Uterus (tissue), 4 donors: ENCODE results near the gene RELA. TPM values are rescaled to one million over a fixed set of nuclear protein-coding genes. Genes with fewer than 3 reads are reported as not detected.

Experiments used
- DNase-seq, 2 donors: peaks; one replicate each; pipeline ENCODE4 v3.0.0-alpha.2; 2019 to 2020
- H3K27ac ChIP-seq, 2 donors: fragments of 200-600 bp; sonication (generic); 1 replicate in 1 of 2; 2 replicates in 1 of 2; pipeline ENCODE4 v1.5.1; 2016 to 2018
- H3K27me3 ChIP-seq, 2 donors: fragments of 200-600 bp; sonication (generic); one replicate each; pipeline ENCODE4 v1.5.1; 2018 to 2019; ENCODE audit warnings: control low read depth in 1 of 2
- H3K36me3 ChIP-seq, 2 donors: fragments of 200-600 bp; sonication (generic); one replicate each; pipeline ENCODE4 v1.5.1; 2019; ENCODE audit warnings: control low read depth in 1 of 2
- H3K4me1 ChIP-seq, 2 donors: fragments of 200-600 bp; sonication (generic); one replicate each; pipeline ENCODE4 v1.5.1; 2018 to 2019; ENCODE audit warnings: control low read depth in 1 of 2
- H3K4me3 ChIP-seq, 2 donors: fragments of 200-600 bp; sonication (generic); 1 replicate in 1 of 2; 2 replicates in 1 of 2; pipeline ENCODE4 v1.5.1; 2018 to 2019; ENCODE audit warnings: mild to moderate bottlenecking in 1 of 2
- H3K9me3 ChIP-seq, 2 donors: fragments of 200-600 bp; sonication (generic); one replicate each; pipeline ENCODE4 v1.5.1; 2019; ENCODE audit warnings: control low read depth in 1 of 2
- CTCF ChIP-seq, 4 experiments: fragments of 200-600 bp in 2 of 4; fragments of 450-650 bp in 2 of 4; sonication (generic) in 2 of 4; IDR thresholded peaks; one replicate each; pipeline ENCODE4 v1.5.1; 2016 to 2019; ENCODE audit warnings: antibody characterized with exemption in 4 of 4, mild to moderate bottlenecking in 2 of 4, moderate library complexity in 1 of 4
- POLR2A ChIP-seq, 2 donors: fragments of 450-650 bp; IDR thresholded peaks; one replicate each; pipeline ENCODE4 v1.6.1; 2016; ENCODE audit warnings: antibody characterized with exemption in 2 of 2, mild to moderate bottlenecking in 1 of 2, moderate library complexity in 1 of 2
- intact Hi-C: fragments of 100-400 bp; cut with DNase I; formaldehyde crosslinking; loops from one replicate; pipeline ENCODE4 v1.15.1; 2023; ENCODE audit warnings: low total_unique reads
- total RNA-seq, 4 donors: library from RNA; depleted of rRNA in 3 of 4; stranded (reverse); fragments of >200 nt in 3 of 4; gene quantifications; one replicate each; pipeline versions ENCODE4 v1.1.0 to v1.2.4, GENCODE V29; 2014 to 2023
- donor health status: DM: yes; HTN: yes; CAD: no.

The RELA gene
- 10 to 100 TPM in 3 of 4 donors, 1 to 10 TPM in 1; 6.7 to 97.1 (median 36.5) TPM for total RNA-seq

- intact Hi-C loops, result no loop called here
- no peaks in the 10 kb centered on the region for H3K27me3 ChIP-seq
- no peaks in the 10 kb centered on the region for H3K9me3 ChIP-seq
- peak; percentile 97 for DNase-seq
- H3K4me1 ChIP-seq, result peaks cover 7 to 11% of the 10 kb centered on the region in 2 donors
- peak within 1 kb of the TSS; percentile 98 to 100 for H3K27ac ChIP-seq
- no peaks in the 10 kb centered on the region for H3K36me3 ChIP-seq
- TF ChIP-seq CTCF (IDR thresholded peaks at IDR 0.05), result peak in 3 of 4 experiments; percentile 9 to 58 (median 51)
- peak; percentile 84 to 88 for TF ChIP-seq POLR2A (IDR thresholded peaks at IDR 0.05)
- peak within 1 kb of the TSS; percentile 87 to 88 for H3K4me3 ChIP-seq
Observed at GRCh38 chr11:65662799-65663638, at the start of gene RELA. RELA (minus strand) TSS chr11:65662916; CDS start chr11:65662832, 84 bp downstream.

- peak within 1 kb of the TSS; percentile 57 to 74 for H3K4me3 ChIP-seq
- peaks cover 0 to 8% of the 10 kb centered on the region in 2 donors for H3K4me1 ChIP-seq
- H3K27me3 ChIP-seq, result no peaks in the 10 kb centered on the region
- H3K36me3 ChIP-seq, result no peaks in the 10 kb centered on the region
- intact Hi-C loops, result loop anchor here (5.0 kb wide), 1 partner anchor 105 kb away; no protein-coding TSS in a partner anchor
- TF ChIP-seq CTCF (IDR thresholded peaks at IDR 0.05) (peak; percentile 95 to 99 (median 98)), POLR2A (IDR thresholded peaks at IDR 0.05) (peak; percentile 76 to 89)
- peak within 1 kb of the TSS; percentile 94 to 98 for H3K27ac ChIP-seq
- H3K9me3 ChIP-seq, result no peaks in the 10 kb centered on the region
- peak; percentile 98 to 99 for DNase-seq
Observed at GRCh38 chr11:65711785-65712632, 49.3 kb upstream of the RELA start, which contains the start of gene KAT5. KAT5 (plus strand) TSS chr11:65712252; CDS start chr11:65712268, 16 bp downstream.

GRCh38 chr11:65710421-65710820 is 47.7 kb upstream of the RELA start:
- Histone ChIP-seq H3K27me3 (no peaks in the 10 kb centered on the region), H3K4me1 (peaks cover 0 to 8% of the 10 kb centered on the region in 2 donors), H3K36me3 (no peaks in the 10 kb centered on the region), H3K4me3 (no peak overlapping the region), H3K27ac (peak overlapping the region; percentile 94 to 98), H3K9me3 (no peaks in the 10 kb centered on the region)
- no peak for DNase-seq
- no peak for TF ChIP-seq CTCF (IDR thresholded peaks at IDR 0.05)
- TF ChIP-seq POLR2A (IDR thresholded peaks at IDR 0.05), result no peak
- intact Hi-C loops, result loop anchor here (5.0 kb wide), 1 partner anchor 107 kb away; no protein-coding TSS in a partner anchor

- DNase-seq, result no peak
- peaks cover 0 to 8% of the 10 kb centered on the region in 2 donors for H3K4me1 ChIP-seq
- no peaks in the 10 kb centered on the region for H3K9me3 ChIP-seq
- no peak overlapping the region for H3K27ac ChIP-seq
- H3K4me3 ChIP-seq, result no peak overlapping the region
- intact Hi-C loops, result loop anchor here (5.0 kb wide), 1 partner anchor 108 kb away; no protein-coding TSS in a partner anchor
- H3K27me3 ChIP-seq, result no peaks in the 10 kb centered on the region
- H3K36me3 ChIP-seq, result no peaks in the 10 kb centered on the region
- TF ChIP-seq POLR2A (IDR thresholded peaks at IDR 0.05) (no peak), CTCF (IDR thresholded peaks at IDR 0.05) (no peak)
Observed at GRCh38 chr11:65709661-65710060, 46.9 kb upstream of the RELA start.
